IPS-18c (cell line): ENCODE data around the gene KIRREL3.

ENCODE experiments used
- H3K4me3 ChIP-seq: 2 replicates; pipeline ENCODE4 v1.7.0; 2013; ENCODE audit warnings: low read depth, mild to moderate bottlenecking, low read length, moderate library complexity; ENCODE audit not compliant: insufficient read depth
- H3K9me3 ChIP-seq: one replicate; pipeline ENCODE4 v1.6.1; 2013; ENCODE audit warnings: mild to moderate bottlenecking, low read length, moderate library complexity; ENCODE audit not compliant: control insufficient read depth, insufficient read depth

Gene KIRREL3

GRCh38 chr11:126808296-126808695 lies 192.3 kb downstream of the KIRREL3 start:
- Histone ChIP-seq H3K9me3 (no peaks in the 10 kb centered on the region), H3K4me3 (no peak overlapping the region)

DNA sequence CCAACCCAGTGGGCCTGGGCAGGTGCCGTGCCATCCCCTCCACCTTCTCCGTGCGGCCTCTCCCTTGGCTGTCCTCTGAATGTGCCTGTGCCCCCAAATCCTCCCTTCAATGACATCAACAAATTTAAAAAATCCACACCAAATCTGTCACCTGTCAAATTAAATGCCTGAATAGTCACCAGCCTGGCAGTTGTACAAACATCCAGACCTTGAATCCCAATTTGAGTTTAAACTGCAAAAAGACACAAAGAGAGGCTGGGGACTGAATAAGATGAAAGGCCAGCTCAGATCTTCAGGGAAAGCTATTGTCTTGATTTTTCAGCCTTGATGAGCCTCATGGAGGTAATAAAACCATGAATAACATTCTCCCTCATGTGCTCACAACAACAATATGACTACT lies 194.7 kb downstream of the KIRREL3 start:
- Histone ChIP-seq H3K9me3 (no peaks in the 10 kb centered on the region), H3K4me3 (no peak overlapping the region)

- Histone ChIP-seq H3K4me3 (no peak overlapping the region), H3K9me3 (no peaks in the 10 kb centered on the region)
These were observed 196.2 kb downstream of the KIRREL3 start for GRCh38 chr11:126804363-126804762.

DNA sequence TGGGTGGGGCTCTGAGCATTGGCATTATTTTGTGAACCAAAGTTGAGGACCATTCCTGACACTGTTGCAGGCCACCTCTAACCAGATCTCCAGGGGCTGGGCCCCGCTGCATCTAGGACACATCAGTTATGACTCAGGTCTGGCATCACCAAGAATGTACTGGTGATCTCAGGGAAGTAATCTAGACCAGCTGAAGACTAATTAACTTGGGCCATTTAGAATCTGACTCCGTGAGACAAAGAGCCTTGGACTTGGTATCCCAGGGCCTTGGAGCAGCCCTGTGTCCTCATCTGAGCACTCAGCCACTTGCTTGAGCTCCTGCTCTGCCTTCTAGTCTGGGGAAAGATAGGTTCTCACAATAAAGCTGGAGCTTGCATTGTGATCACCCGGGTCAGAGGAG lies 200.6 kb downstream of the KIRREL3 start:
- no peaks in the 10 kb centered on the region for H3K9me3 ChIP-seq
- H3K4me3 ChIP-seq: no peak overlapping the region

DNA sequence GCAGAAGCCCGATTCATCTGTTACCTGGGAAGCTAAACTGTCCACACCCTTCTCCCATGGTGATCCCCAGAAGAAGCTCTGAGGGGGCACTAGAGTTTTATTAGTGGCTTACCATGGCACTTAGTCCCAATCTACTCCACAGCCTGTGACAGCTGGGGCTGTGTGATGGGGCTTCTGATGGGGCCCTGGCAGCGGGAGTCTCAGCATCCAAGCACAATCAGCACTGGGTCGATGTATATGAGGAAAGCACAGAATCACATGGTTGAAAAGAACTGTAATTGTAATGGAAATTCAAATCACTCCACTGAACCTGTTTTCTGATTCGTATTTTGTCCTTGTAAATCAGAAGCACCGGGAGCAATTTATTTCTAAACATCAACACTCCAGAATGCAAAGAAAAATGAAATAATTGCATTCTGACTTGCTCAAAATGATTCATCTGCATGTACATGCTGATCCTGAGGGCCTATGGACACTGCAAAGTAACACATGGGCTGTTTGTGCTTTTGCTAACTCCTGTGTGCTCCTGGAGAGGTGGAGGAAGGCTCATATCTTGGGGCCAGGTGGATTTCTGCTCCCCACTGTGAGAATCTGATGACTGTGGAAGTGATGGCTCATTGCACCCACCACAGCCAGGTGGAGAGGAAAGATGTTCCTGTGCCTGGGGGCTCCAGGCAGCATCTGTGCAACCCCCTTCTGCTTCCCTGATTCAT lies 203.0 kb downstream of the KIRREL3 start:
- Histone ChIP-seq H3K9me3 (no peaks in the 10 kb centered on the region), H3K4me3 (no peak overlapping the region)

GRCh38 chr11:126793596-126793995 lies 207.0 kb downstream of the KIRREL3 start:
- no peak overlapping the region for H3K4me3 ChIP-seq
- no peaks in the 10 kb centered on the region for H3K9me3 ChIP-seq

GRCh38 chr11:126791991-126792390 lies 208.6 kb downstream of the KIRREL3 start:
- Histone ChIP-seq H3K9me3 (no peaks in the 10 kb centered on the region), H3K4me3 (no peak overlapping the region)

DNA sequence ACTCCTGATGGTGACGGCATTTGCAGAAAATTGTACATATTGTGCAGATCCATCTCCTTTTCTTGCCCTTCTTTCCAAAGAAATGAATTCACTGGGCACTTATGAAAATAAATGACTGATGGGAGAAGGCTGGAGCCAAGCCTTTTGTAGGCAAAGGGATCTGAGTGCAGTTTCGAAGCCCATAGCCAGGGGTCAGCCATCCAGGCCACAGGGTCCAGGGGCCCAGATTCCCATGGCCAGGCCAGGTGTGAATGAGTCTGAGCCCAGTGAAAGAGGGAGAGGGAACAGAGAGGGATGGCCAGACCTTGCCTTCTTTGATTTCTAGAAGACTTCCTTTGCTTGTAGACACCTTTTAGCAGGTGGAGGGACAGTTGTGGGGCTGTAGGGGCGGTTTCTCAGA lies 209.1 kb downstream of the KIRREL3 start:
- H3K4me3 ChIP-seq: no peak overlapping the region
- H3K9me3 ChIP-seq: no peaks in the 10 kb centered on the region

DNA sequence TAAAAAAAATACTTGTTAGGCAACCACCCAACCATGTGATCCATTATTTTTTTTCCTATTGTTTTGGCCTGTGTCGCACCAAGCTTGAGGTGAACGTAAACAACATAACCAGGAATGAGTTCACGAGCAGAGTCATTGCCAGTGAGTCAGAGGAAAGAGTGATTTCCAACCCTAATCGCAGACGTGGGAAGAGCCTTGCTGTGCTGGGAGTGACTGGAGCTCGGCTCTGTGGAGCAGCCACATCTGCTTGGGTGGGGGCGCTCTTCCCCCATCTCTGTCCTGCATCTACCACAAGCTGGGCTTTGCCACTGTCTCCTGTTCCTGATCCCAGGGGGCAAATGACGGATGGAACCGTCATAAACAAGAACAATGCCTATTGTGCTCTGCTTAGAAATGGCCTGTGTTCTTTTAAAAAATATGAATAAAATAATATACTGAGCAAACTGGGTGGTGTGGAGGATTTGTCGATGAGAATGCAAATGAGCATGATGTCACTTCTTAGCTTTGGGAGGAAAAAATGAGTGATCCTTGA lies 210.0 kb downstream of the KIRREL3 start:
- Histone ChIP-seq H3K9me3 (no peaks in the 10 kb centered on the region), H3K4me3 (no peak overlapping the region)

GRCh38 chr11:126782810-126783209 lies 217.8 kb downstream of the KIRREL3 start:
- no peak overlapping the region for H3K4me3 ChIP-seq
- peaks cover 3% of the 10 kb centered on the region for H3K9me3 ChIP-seq

DNA sequence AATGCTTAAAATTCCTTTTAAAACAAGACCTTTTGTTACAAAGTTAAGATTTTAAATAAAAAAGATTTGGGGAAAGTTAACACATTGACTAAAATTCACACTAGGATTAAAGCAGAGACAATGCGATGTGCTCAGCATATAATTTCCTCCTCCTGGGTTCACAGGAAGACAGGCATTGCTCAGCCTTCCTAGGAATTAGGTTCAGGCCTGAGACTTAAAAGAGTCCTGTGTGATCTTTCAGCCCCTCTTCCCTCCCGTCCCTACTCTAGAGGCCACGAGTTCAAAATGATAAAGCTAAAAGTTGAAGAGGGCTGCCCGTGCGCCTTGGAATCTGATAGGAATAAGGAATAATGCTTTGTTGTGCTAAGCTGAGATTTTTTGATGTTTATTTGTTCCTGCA lies 218.6 kb downstream of the KIRREL3 start:
- Histone ChIP-seq H3K4me3 (no peak overlapping the region), H3K9me3 (peaks cover 3% of the 10 kb centered on the region)

DNA sequence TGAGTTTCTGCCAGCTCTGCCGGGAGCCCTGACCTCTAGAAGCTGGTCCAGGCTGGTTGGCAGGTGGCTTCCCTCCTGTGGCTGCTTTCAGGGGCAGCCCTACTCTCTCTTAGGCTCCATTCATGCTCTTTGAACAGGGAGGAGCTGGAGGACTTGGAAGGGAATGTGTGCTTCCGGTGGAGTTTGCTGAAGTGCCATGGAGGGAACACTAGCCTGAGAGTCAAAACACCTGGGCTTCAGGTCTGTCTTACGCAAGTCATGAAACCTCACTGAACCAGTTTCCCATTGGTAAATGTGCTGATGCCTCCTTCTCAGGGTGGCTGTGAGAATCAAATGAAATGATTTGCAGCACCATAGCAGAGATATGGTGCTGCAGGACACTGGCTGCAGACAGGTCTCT lies 224.5 kb downstream of the KIRREL3 start:
- no peaks in the 10 kb centered on the region for H3K9me3 ChIP-seq
- H3K4me3 ChIP-seq: no peak overlapping the region

DNA sequence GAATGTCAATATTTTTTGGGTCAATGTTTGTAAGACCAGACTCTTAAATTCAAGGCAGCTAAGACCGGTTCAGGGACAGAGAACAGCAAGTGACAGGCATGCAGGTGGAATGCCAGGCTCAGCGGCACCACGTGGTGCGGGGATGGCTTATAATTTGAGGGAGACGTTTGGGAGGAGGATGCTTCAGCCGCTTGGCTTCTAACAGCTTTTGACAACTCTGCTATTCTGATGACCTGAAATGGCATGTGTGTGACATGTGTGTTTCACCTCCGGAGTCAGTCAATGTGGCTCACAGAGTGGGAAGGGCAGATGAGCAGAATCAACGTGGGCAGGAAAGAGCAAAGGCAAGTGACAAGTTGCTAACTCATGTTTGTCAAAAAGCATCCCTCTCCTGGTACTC lies 228.3 kb downstream of the KIRREL3 start:
- Histone ChIP-seq H3K4me3 (no peak overlapping the region), H3K9me3 (no peaks in the 10 kb centered on the region)

DNA sequence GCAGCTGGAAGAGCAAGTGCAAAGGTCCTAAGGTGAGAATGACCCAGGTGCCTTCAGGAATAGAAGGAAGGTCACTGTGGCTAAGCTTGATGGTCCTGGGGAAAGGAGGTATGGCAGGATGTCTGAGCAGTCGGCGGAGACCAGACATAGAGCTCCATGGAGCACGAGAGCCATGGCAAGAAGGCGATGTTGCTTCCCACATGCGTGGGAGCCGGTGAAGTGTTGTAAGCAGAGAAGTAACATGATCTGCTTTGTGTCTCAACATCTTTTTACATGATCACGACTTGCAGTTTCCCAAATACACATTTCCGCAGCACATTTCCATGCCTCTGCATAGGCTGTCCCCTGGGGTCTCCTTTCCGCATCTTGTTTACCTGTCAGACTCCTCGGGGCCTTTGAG lies 231.9 kb downstream of the KIRREL3 start:
- Histone ChIP-seq H3K9me3 (no peaks in the 10 kb centered on the region), H3K4me3 (no peak overlapping the region)

GRCh38 chr11:126766440-126766839 lies 234.1 kb downstream of the KIRREL3 start:
- Histone ChIP-seq H3K4me3 (no peak overlapping the region), H3K9me3 (no peaks in the 10 kb centered on the region)

GRCh38 chr11:126765196-126765595 lies 235.4 kb downstream of the KIRREL3 start:
- H3K4me3 ChIP-seq: no peak overlapping the region
- H3K9me3 ChIP-seq: no peaks in the 10 kb centered on the region

DNA sequence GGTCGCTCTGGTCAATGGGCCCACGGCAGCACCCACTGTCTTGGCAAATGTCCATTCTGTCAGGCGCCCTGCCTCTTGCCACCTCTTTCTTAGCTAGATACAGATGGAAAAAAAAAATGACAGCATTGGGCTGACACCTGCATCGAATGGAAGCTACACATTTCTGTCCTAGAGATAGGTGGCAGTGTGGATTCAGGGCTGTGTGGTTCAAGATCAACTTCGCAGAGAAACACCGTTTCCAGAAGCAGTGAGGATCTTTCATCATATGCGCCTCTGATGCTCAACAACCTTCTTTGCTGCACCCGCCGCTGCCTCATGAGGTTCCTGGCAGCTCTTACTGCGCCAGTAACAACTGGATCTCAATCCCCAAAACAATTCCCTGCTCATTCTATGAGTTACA lies 236.3 kb downstream of the KIRREL3 start:
- H3K9me3 ChIP-seq: no peaks in the 10 kb centered on the region

GRCh38 chr11:126756855-126757254 lies 243.7 kb downstream of the KIRREL3 start:
- Histone ChIP-seq H3K9me3 (no peaks in the 10 kb centered on the region), H3K4me3 (no peak overlapping the region)

More for the DNA sequence above, 236.3 kb downstream of the KIRREL3 start:
- no peak overlapping the region for H3K4me3 ChIP-seq

DNA sequence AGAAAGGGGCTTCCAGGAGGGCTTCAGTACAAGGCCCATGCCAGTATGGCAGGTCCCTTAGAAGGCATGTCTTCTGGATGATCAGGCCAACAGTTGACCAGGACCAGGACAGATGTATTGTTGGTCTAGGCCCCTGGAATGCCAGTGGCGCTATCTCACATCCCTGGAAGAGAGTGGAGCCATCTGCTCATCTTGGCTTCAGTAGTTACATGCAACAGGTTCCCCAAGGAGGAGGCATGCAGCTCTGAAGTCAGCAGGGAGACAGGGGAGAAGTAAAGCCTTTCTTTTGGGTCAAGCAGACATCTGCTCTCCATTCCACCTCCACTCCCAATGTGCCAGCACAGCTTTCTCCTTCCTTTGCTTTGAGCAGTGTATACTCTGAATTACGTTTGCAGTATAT lies 244.1 kb downstream of the KIRREL3 start:
- Histone ChIP-seq H3K4me3 (no peak overlapping the region), H3K9me3 (no peaks in the 10 kb centered on the region)
